ENCODE measurements around the gene PEPD. TPM values are rescaled to one million over a fixed set of nuclear protein-coding genes. Genes with fewer than 3 reads are reported as not detected.

Gene PEPD
- polyA plus RNA-seq, 3 donors, result 61.5 to 218 (median 171) TPM

- intact Hi-C loops (cut with micrococcal nuclease), result no loop called here
- no peak overlapping the region for H3K27ac Mint-ChIP-seq
- no peak overlapping the region for H3K27ac ChIP-seq (ENCODE audit: low read depth in 1 of 2, low read length in 2 of 2)
- no peaks in the 10 kb centered on the region for H3K9me3 ChIP-seq (replicated peaks in 1 of 2; ENCODE audit: control insufficient read depth in 1 of 2, insufficient read depth in 1 of 2, low read length in 2 of 2)
- H3K4me1 Mint-ChIP-seq, result peaks cover 6% of the 10 kb centered on the region
- H3K27me3 Mint-ChIP-seq (ENCODE audit: low read depth in 3 of 3), result peaks cover 0 to 2% (median 0%) of the 10 kb centered on the region in 3 donors
- no peak overlapping the region for H2AFZ ChIP-seq (ENCODE audit: insufficient read depth, low read depth, low read length, poor library complexity, severe bottlenecking)
- no peak overlapping the region for H3K4me3 ChIP-seq (replicated peaks in 1 of 3; ENCODE audit: low read depth in 2 of 3, low read length in 3 of 3)
- H3K79me2 ChIP-seq (ENCODE audit: insufficient read depth, low read length), result no peaks in the 10 kb centered on the region
- H3K9me3 Mint-ChIP-seq, result peaks cover 0 to 2% (median 0%) of the 10 kb centered on the region in 7 donors
- no peak for DNase-seq
- H3K4me1 ChIP-seq (ENCODE audit: control insufficient read depth in 1 of 2, insufficient read depth in 2 of 2, low read length in 2 of 2), result peaks cover 6% of the 10 kb centered on the region in 2 donors
- H3K4me2 ChIP-seq (replicated peaks; ENCODE audit: extremely low read depth, low read length, poor library complexity, severe bottlenecking), result no peak overlapping the region
- H3K27me3 ChIP-seq (ENCODE audit: control insufficient read depth in 2 of 2, insufficient read depth in 2 of 2, low read length in 2 of 2), result no peaks in the 10 kb centered on the region
- H3K36me3 Mint-ChIP-seq, result no peaks in the 10 kb centered on the region
- TF ChIP-seq CTCF (IDR thresholded peaks at IDR 0.05), result no peak
- no peaks in the 10 kb centered on the region for H3K36me3 ChIP-seq (replicated peaks in 1 of 2; ENCODE audit: control insufficient read depth in 1 of 2, insufficient read depth in 2 of 2, low read length in 2 of 2)
- H3K4me3 Mint-ChIP-seq, result no peak overlapping the region
- H3K9ac ChIP-seq (ENCODE audit: insufficient read depth, low read length, poor library complexity, severe bottlenecking), result no peak overlapping the region
- whole genome bisulfite sequencing (ENCODE audit: insufficient coverage), result 79% methylated on average over 5 of the region's 6 CpGs
- H4K20me1 ChIP-seq (ENCODE audit: insufficient read depth, low read length), result no peaks in the 10 kb centered on the region
These were observed 101.8 kb downstream of the PEPD start for GRCh38 chr19:33419788-33420130.

- no peak overlapping the region for H3K27ac ChIP-seq (ENCODE audit: low read depth in 1 of 2, low read length in 2 of 2)
- no peak for TF ChIP-seq CTCF (IDR thresholded peaks at IDR 0.05)
- H2AFZ ChIP-seq (ENCODE audit: insufficient read depth, low read depth, low read length, poor library complexity, severe bottlenecking), result no peak overlapping the region
- 95% methylated on average over 17 of the region's 20 CpGs for WGBS (ENCODE audit: insufficient coverage)
- DNase-seq, result no peak
- H3K79me2 ChIP-seq (ENCODE audit: insufficient read depth, low read length), result no peaks in the 10 kb centered on the region
- no peak overlapping the region for H3K4me2 ChIP-seq (replicated peaks; ENCODE audit: extremely low read depth, low read length, poor library complexity, severe bottlenecking)
- no peak overlapping the region for H3K4me3 ChIP-seq (replicated peaks in 1 of 3; ENCODE audit: low read depth in 2 of 3, low read length in 3 of 3)
- H4K20me1 ChIP-seq (ENCODE audit: insufficient read depth, low read length), result no peaks in the 10 kb centered on the region
- intact Hi-C loops (cut with micrococcal nuclease), result no loop called here
- H3K9me3 Mint-ChIP-seq, result peaks cover 0 to 2% (median 0%) of the 10 kb centered on the region in 7 donors
- H3K27ac Mint-ChIP-seq, result no peak overlapping the region
- no peak overlapping the region for H3K4me3 Mint-ChIP-seq
- no peaks in the 10 kb centered on the region for H3K36me3 Mint-ChIP-seq
- H3K4me1 Mint-ChIP-seq, result peaks cover 6% of the 10 kb centered on the region
- no peak overlapping the region for H3K9ac ChIP-seq (ENCODE audit: insufficient read depth, low read length, poor library complexity, severe bottlenecking)
- no peaks in the 10 kb centered on the region for H3K9me3 ChIP-seq (replicated peaks in 1 of 2; ENCODE audit: control insufficient read depth in 1 of 2, insufficient read depth in 1 of 2, low read length in 2 of 2)
- H3K36me3 ChIP-seq (replicated peaks in 1 of 2; ENCODE audit: control insufficient read depth in 1 of 2, insufficient read depth in 2 of 2, low read length in 2 of 2), result no peaks in the 10 kb centered on the region
- peaks cover 0 to 3% (median 0%) of the 10 kb centered on the region in 3 donors for H3K27me3 Mint-ChIP-seq (ENCODE audit: low read depth in 3 of 3)
- peaks cover 6% of the 10 kb centered on the region in 2 donors for H3K4me1 ChIP-seq (ENCODE audit: control insufficient read depth in 1 of 2, insufficient read depth in 2 of 2, low read length in 2 of 2)
- H3K27me3 ChIP-seq (ENCODE audit: control insufficient read depth in 2 of 2, insufficient read depth in 2 of 2, low read length in 2 of 2), result no peaks in the 10 kb centered on the region
These were observed 102.5 kb downstream of the PEPD start for GRCh38 chr19:33418871-33419787.
